Stomach smooth muscle (tissue), 2 donors: Measurements from ENCODE around the gene TMSB15C.

Experiments
- H3K27ac ChIP-seq: one replicate; pipeline ENCODE4 v1.7.0; 2013; ENCODE audit warnings: mild to moderate bottlenecking, low read length, inconsistent platforms
- H3K27me3 ChIP-seq, 2 donors: one replicate each; pipeline ENCODE4 v1.7.0; 2013; ENCODE audit warnings: low read length in 2 of 2; ENCODE audit not compliant: insufficient read depth in 2 of 2, control insufficient read depth in 1 of 2
- H3K36me3 ChIP-seq, 2 donors: one replicate each; pipeline ENCODE4 v1.7.0; 2013; ENCODE audit warnings: low read length in 2 of 2; ENCODE audit not compliant: control insufficient read depth in 2 of 2, insufficient read depth in 2 of 2
- H3K4me1 ChIP-seq: one replicate; pipeline ENCODE4 v1.7.0; 2013; ENCODE audit warnings: low read length; ENCODE audit not compliant: control insufficient read depth, insufficient read depth
- H3K4me3 ChIP-seq, 2 donors: one replicate each; pipeline ENCODE4 v1.7.0; 2013; ENCODE audit warnings: low read length in 2 of 2
- H3K9ac ChIP-seq, 2 donors: one replicate each; pipeline ENCODE4 v1.7.0; 2013; ENCODE audit warnings: low read length in 2 of 2, mild to moderate bottlenecking in 1 of 2
- H3K9me3 ChIP-seq, 2 donors: one replicate each; pipeline ENCODE4 v1.7.0; 2013; ENCODE audit warnings: low read length in 2 of 2; ENCODE audit not compliant: control insufficient read depth in 2 of 2
- donor health status: healthy.
- donor health status: Pancreatic carcinoma.

TMSB15C gene

DNA sequence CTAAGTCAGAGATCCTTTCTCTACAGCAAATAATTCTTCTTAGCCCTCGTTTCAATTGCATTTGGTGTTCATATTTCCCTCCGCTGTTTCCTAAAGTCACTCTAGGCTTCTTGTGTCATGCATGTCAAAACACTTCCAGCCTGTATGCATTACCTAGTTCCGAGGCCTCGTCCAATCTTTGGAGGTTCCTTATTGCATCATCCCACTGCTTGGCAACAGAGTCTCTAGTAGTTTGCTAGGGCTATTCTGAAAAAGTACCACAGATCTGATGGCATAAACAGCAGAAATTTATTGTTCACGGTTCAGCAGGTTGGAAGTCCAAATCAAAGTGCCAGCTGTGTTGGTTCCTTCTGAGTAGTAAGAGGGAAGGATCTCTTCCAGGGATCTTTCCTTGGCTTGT is 30.4 kb downstream of the TMSB15C start:
- no peaks in the 10 kb centered on the region for H3K4me1 ChIP-seq

DNA sequence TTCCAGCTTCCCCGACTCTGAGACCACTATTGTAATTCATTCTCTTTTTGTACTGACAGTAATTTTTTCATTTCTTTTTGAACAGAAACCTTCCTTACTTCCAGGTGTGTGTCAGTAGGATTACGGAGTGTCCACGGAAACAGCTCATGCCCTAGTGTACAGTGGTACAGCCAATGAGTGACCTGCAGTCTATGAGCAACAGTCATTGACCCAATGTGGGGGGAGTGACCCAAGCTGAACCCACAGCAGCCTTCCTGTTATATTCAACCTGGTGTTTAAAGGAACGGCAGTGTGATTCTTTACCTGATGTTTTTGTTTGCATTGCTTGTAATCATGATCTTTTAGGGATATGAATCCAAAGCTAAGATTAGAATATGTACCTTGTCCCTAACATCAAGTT is 35.0 kb downstream of the TMSB15C start:
- Histone ChIP-seq H3K27ac (no peak overlapping the region), H3K36me3 (no peaks in the 10 kb centered on the region), H3K9me3 (no peaks in the 10 kb centered on the region), H3K4me3 (no peak overlapping the region), H3K9ac (no peak overlapping the region), H3K4me1 (no peaks in the 10 kb centered on the region), H3K27me3 (peaks cover 0 to 7% of the 10 kb centered on the region in 2 donors)

More for the DNA sequence above, 30.4 kb downstream of the TMSB15C start:
- H3K9ac ChIP-seq = no peak overlapping the region
- no peaks in the 10 kb centered on the region for H3K9me3 ChIP-seq
- no peaks in the 10 kb centered on the region for H3K36me3 ChIP-seq
- no peak overlapping the region for H3K4me3 ChIP-seq
- H3K27me3 ChIP-seq = peaks cover 0 to 12% of the 10 kb centered on the region in 2 donors
- H3K27ac ChIP-seq = no peak overlapping the region

DNA sequence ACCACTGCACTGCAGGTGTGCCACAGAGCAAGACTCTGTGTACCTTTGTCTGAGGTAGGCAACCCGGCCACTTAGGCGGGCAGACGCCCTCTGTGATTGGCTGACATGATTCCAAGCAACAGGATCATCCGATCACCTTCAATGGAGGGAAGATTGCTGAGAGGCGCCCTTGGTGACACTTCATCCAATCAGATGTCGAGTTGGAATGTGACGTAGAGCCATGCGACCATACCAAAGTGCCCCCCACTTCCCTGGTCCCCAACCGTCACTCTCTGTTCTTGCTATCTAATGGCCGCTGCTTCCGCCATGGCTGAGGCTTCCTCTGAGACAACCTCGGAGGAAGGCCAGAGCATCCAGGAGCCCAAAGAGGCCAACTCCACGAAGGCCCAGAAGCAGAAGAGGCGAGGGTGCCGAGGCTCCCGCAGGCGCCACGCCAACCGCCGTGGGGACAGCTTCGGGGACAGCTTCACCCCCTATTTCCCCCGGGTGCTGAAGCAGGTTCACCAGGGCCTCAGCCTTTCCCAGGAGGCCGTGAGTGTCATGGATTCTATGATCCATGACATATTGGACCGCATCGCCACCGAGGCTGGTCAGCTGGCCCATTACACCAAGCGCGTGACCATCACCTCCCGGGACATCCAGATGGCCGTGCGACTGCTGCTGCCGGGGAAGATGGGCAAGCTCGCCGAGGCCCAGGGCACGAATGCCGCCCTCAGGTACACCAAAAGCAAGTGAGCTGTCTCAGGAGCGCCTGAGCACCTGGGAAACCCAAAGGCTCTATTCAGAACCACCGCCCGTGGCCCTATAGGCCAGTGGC is 36.1 kb downstream of the TMSB15C start, which contains the start of gene H2BW2:
TSS of gene H2BW2 (plus strand) at position 268 of the 817 bp plus-strand sequence. CDS start at position 307, 39 bp downstream.
- Histone ChIP-seq H3K36me3 (no peaks in the 10 kb centered on the region), H3K27ac (no peak within 1 kb of the TSS), H3K4me3 (no peak within 1 kb of the TSS), H3K4me1 (no peaks in the 10 kb centered on the region), H3K27me3 (peaks cover 0 to 7% of the 10 kb centered on the region in 2 donors), H3K9ac (no peak within 1 kb of the TSS), H3K9me3 (no peaks in the 10 kb centered on the region)
